ENCODE data around the gene RBPMS2.

DNA sequence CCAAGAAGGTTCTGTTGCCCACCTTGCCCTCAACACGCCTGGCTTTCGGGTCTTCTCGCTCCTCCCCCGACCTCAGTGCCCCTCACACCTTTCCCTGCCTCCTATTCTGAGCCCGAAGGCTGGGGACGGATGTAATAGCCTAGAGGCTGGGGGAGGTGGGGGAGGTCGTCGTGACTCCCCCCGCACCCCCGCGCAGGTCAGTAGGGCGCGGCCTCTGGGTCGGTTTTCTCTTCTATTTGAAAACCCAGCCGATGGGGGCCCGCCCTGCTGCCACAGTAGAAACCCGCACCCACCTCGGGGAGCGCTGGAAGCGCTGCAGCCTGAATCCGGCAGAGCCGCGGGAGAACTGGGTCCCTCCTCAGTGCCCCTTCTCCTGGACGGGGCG lies 1.0 kb upstream of the RBPMS2 start:
- TF ChIP-seq, protein P1, sequence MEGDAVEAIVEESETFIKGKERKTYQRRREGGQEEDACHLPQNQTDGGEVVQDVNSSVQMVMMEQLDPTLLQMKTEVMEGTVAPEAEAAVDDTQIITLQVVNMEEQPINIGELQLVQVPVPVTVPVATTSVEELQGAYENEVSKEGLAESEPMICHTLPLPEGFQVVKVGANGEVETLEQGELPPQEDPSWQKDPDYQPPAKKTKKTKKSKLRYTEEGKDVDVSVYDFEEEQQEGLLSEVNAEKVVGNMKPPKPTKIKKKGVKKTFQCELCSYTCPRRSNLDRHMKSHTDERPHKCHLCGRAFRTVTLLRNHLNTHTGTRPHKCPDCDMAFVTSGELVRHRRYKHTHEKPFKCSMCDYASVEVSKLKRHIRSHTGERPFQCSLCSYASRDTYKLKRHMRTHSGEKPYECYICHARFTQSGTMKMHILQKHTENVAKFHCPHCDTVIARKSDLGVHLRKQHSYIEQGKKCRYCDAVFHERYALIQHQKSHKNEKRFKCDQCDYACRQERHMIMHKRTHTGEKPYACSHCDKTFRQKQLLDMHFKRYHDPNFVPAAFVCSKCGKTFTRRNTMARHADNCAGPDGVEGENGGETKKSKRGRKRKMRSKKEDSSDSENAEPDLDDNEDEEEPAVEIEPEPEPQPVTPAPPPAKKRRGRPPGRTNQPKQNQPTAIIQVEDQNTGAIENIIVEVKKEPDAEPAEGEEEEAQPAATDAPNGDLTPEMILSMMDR (IDR thresholded peaks at IDR 0.05): no peak
- TF ChIP-seq POLR2A (IDR thresholded peaks at IDR 0.05): no peak
